ENCODE measurements around the gene TMPRSS3.

Gene TMPRSS3

GRCh38 chr21:42390696-42391095 is 5.2 kb downstream of the TMPRSS3 start:
- in situ Hi-C loops (cut with MboI; ENCODE audit: low sequenced_read_pairs) = no loop called here

DNA sequence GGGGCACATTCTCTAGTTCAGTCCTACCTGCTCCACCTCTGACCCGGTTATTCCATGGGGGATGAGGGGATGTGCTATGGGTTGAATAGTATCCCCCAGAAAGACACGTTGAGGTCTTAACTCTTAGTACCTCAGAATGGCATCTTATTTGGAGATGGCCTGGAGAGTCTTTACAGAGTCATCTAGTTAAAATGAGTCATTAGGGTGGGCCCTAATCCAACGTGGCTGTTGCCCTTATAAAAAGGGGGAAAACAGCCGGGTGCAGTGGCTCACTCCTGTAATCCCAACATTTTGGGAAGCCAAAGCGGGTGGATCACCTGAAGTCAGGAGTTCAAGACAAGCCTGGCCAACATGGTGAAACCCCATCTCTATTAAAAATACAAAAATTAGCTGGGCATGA is 5.7 kb downstream of the TMPRSS3 start:
- in situ Hi-C loops (cut with MboI; ENCODE audit: low sequenced_read_pairs) = no loop called here

- in situ Hi-C loops (cut with MboI; ENCODE audit: low sequenced_read_pairs) = no loop called here
Observed at GRCh38 chr21:42389449-42389835, 6.4 kb downstream of the TMPRSS3 start.

- in situ Hi-C loops (cut with MboI; ENCODE audit: low sequenced_read_pairs) = no loop called here
Observed at GRCh38 chr21:42388740-42389448, 7.0 kb downstream of the TMPRSS3 start.

DNA sequence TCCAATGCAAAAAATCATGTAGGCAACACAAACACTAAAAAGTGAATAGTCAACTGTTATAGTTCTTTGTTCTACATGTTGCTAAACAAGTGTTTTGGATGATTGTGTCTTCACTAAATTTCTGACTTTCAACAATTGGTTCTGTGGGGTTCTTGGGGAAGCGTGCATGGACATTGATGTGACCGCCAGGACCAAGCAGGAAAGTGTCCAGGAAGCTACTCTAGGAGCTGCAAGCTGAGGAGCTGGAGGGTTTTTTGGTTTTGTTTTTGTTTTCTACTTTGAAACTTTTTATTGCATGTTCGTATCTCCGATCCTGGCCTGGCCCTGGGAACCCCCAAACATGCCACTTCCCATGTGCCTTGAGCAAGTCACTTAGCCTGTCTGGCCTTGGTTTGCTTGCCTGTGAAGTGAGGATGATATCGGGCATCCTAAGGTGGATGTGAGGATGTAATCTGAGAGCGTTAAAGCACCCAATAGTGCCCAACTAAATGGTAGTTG is 8.0 kb downstream of the TMPRSS3 start:
- in situ Hi-C loops (cut with MboI; ENCODE audit: low sequenced_read_pairs) = no loop called here

GRCh38 chr21:42387164-42387563 is 8.7 kb downstream of the TMPRSS3 start:
- in situ Hi-C loops (cut with MboI; ENCODE audit: low sequenced_read_pairs) = no loop called here

DNA sequence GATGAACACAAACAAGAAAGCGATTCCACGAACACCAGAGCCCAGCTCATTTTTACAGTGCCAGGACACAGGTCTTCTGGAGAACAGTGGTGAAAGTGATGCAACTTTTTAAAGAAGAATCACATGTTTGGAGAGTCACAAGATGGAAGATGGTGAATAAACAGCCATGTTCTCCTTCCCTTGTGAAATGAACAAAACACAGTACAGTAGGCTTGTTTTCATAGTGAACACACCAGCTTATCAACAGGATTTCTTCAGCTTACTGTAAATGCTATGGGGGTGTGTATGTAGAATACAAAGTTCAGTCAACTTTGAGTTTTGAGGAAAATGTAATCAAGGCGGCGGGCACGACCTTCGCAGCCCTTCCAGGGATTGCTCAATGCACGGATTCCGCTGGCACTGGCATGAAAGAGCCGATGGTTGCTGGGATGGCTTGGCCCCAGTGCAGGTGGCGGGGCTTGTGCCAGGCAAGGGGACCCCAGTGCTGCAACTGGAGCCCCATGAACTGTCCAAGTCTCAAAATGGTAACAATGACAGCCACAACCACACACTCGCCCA is 9.7 kb downstream of the TMPRSS3 start:
- in situ Hi-C loops (cut with MboI; ENCODE audit: low sequenced_read_pairs) = no loop called here

DNA sequence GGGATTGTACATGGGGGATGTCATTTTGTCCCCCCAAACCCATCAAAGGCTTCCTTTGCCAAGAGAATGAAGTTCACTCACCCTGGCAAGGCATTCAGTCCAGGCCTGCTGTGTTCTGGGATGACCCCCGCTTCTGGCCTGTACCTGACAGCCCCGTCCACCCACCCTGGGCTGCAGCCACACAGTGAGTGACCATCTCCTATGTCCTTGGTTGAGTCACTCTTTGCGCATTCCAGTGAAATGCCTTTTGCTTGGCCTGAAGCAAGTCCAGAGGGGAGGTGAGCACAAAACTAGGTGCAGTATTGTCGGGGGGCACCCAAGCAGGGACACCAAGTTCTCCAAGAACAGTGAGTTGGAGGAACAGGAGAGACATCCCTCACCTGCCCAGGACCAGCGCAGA is 10.2 kb downstream of the TMPRSS3 start:
- in situ Hi-C loops (cut with MboI; ENCODE audit: low sequenced_read_pairs) = no loop called here

DNA sequence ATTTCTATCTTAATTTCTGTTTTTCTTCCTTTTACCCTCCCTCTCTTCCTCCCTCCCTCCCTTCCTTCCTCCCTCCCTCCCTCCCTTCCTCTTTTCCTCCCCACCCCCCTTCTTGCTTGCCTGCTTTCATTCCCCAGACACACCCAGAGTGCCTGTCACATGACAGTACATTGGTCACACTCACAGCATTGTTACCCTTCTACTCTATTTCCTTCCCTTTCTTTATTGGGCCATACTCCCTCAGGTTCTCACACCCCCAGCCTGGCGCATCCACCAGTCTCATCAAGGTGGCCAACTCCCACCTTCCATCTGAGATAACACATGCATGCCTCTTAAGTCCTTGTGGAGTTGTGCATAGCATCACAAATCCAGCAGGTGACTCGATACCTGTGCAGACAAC is 10.9 kb downstream of the TMPRSS3 start:
- in situ Hi-C loops (cut with MboI; ENCODE audit: low sequenced_read_pairs) = no loop called here

DNA sequence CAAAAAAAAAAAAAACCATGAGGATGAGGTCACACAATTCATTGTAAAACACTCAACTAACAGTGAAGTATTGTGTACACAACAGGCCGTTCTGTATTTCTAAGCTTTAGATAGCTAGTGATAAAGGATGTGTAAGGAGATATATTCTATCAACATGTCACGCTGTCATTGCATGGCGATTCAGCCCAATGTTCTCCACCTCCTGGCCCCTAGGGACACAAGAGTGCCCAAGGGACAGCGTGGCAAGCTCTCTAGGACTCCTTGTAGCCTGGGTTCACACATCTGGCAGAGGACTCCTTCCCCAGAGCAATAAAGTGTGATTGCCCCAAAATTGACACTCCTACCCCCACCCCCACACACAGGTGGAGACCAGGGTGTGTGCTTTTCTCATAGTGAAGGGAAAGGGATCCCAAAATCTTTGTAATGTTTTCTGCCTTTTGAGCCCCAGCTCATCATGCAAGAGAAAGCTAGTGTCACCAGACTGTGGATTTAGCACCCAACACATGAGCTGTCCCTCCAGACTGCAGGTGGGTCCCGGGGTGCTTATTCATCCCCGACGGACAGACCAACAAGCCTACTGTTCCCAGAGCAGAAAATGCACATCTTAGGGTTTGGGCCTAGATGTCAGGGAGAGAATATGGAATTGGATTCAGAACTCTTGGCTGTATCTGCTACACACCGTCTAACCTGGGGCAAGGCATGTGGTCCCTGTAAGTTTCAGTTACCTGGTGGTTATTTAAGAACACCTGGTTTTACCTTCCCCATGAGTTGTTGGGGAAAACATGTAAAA is 11.5 kb downstream of the TMPRSS3 start:
- in situ Hi-C loops (cut with MboI; ENCODE audit: low sequenced_read_pairs) = no loop called here

GRCh38 chr21:42383331-42383730 is 12.5 kb downstream of the TMPRSS3 start:
- in situ Hi-C loops (cut with MboI; ENCODE audit: low sequenced_read_pairs) = no loop called here

DNA sequence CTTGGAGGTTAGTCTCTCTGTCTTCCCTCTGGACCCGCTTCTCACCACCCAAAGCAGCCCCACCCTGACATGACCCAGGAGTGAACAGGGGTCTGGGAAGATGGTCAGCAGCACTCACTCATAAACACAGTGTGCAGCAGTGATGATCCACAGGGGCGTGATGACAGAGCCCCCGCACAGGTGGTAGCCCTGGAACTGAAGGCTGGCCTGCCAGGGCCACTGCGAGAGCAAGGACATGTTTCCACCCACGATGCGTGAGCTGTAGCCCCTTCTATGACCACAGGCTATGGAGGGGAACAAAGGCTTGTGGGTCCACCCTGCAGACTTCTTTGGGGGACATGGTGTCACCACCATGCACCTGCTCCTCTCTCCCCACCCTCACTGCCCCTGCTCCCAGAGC is 12.9 kb downstream of the TMPRSS3 start:
- in situ Hi-C loops (cut with MboI; ENCODE audit: low sequenced_read_pairs) = no loop called here

DNA sequence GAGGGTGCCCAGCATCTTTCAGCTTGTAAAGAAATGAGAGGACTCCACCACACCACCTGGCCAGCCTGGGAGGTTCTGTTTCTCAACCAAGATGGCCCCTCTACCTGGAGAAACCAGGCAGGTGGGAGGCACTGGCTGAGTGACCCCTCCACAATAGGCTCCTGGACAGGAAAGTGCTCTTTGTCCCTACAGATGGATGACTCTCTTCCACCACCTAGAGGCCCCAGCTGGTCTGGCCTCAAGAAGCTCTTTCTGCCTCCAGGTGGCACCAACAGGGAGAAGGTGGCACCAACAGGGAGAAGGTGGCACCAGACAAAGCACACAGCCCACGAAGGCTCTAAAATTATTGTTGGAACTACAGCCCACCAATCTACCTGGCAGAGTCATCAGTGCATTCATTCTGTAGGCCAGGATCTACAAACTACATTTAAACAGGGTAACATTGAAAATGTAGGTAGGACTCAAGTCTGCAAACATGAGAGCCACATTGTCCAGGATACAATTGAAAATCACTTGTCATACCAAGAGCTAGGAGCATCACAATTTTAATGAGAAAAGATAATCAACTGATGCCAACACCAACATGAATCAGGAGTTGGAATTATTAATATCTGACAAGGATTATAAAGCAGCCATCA is 14.4 kb downstream of the TMPRSS3 start:
- in situ Hi-C loops (cut with MboI; ENCODE audit: low sequenced_read_pairs) = no loop called here

GRCh38 chr21:42379426-42380215 is 16.2 kb downstream of the TMPRSS3 start:
- in situ Hi-C loops (cut with MboI; ENCODE audit: low sequenced_read_pairs) = no loop called here

GRCh38 chr21:42378418-42378817 is 17.4 kb downstream of the TMPRSS3 start:
- in situ Hi-C loops (cut with MboI; ENCODE audit: low sequenced_read_pairs) = no loop called here

- in situ Hi-C loops (cut with MboI; ENCODE audit: low sequenced_read_pairs) = no loop called here
Observed at GRCh38 chr21:42377951-42378340, 17.9 kb downstream of the TMPRSS3 start.

DNA sequence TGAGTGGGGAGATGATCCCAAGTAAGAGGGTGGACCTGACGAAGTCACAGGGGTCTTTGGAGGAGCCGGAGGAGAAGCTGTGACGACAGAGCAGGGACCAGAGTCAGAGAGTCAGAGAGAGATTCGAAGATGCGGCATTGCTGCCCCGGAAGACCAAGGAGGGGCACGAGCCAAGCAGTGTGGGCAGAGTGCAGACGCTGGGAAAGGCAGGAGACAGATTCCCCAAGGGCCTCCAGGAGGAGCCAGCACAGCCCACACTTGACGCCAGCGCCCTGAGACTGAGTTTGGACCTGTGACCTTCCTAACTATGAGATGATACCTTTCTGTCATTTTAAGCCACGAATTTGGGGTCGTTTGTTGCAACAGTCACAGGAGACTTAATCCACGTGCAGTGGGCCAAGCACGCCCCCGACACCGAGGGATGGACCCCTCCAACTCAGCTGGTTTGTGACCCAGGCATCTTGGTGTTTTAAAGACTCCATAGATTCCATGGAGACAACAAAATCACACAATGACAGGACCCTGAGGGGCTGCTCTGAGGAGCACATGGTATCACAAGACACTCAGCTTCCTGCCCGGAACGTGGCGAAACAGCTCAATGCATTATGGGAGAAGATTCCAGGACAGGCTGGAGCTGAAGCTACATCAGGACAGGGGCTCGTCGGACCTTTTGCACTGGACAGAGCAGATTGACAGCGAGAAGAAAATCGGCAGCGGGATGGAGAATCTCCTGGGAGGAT is 18.5 kb downstream of the TMPRSS3 start:
- in situ Hi-C loops (cut with MboI; ENCODE audit: low sequenced_read_pairs) = no loop called here

GRCh38 chr21:42376338-42376982 is 19.4 kb downstream of the TMPRSS3 start:
- in situ Hi-C loops (cut with MboI; ENCODE audit: low sequenced_read_pairs) = no loop called here

DNA sequence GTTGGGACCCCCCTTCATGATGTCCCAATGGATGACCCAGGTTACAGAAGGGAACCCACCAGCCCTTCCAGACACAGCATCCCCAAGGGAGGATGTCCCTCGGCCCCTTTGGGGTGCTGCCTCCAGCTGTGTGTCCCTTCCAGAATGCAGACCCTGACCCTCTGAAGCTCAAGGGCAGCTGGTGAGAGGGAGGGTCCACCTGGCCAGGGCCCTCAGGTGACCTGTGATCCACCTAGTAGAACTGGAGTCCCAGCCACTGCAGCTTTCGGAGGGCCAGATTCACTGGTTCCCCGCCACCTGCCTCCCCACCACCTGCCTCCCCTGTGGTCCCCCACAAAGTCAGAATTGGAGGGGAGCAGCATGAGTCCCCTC is 19.9 kb downstream of the TMPRSS3 start:
- in situ Hi-C loops (cut with MboI; ENCODE audit: low sequenced_read_pairs) = no loop called here

DNA sequence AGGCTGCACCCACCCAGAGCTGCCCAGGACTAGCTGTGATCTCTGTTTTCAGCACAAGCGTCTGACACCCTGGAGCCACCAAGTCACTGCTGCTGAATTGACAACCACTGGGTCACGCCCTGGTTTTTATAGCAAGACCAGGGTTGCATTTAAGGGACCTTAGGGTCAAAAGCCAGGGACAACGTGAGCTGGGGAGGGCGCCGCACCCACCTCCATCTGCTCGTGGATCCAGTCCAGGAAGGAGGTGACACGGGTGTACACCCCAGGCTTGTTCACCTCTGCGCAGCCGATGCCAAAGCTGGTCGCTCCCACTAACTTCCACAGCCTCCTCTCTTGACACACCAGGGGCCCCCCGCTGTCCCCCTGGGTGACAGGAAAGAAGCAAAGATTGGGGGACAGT is 20.3 kb downstream of the TMPRSS3 start:
- in situ Hi-C loops (cut with MboI; ENCODE audit: low sequenced_read_pairs) = no loop called here
